ENCODE measurements around the gene CYP2R1.

CYP2R1 gene, protein sequence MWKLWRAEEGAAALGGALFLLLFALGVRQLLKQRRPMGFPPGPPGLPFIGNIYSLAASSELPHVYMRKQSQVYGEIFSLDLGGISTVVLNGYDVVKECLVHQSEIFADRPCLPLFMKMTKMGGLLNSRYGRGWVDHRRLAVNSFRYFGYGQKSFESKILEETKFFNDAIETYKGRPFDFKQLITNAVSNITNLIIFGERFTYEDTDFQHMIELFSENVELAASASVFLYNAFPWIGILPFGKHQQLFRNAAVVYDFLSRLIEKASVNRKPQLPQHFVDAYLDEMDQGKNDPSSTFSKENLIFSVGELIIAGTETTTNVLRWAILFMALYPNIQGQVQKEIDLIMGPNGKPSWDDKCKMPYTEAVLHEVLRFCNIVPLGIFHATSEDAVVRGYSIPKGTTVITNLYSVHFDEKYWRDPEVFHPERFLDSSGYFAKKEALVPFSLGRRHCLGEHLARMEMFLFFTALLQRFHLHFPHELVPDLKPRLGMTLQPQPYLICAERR

DNA sequence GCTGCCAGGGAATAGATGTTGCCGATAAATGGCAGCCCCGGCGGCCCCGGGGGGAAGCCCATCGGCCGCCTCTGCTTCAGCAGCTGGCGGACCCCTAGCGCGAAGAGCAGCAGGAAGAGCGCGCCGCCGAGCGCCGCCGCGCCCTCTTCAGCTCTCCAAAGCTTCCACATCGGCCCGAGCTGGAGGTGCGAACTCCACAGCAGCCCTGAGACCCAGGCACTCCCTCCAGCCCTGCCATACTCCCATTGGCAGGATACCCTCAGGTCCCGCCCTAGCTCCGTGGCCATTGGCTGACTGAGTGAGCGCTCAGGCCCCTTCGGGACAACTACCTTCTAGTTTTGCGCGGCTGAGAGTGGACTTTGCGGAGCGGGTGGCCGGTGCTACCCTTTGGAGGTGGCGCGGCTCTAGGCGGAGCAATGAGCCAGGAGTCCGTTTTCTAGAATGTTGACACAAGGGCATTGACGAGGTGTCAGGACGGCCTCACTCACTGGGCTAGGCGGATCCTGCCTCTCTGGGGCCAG is at the start of gene CYP2R1:
TSS of gene CYP2R1 (minus strand) at position 196 of the 521 bp plus-strand sequence. CDS start at position 170, 26 bp downstream.
- peak; percentile 97 for DNase-seq (ENCODE audit: low read depth)

DNA sequence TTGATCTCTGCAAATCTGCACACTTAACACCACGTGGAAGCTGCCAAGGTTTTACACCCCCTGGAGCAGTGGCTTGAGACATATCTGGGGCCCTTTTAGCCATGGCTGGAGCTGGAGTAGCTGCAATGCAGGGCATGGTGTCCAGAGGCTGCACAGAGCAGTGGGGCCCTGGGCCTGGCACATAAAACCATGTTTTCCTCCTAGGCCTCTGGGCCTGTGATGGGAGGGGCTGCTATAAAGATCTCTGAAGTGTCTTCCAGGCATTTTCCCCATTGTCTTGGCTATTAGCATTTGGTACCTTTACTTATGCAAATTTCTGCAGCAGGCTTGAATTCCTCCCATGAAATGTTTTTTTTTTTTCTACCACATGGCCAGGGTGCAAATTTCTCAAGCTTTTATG is 46.9 kb upstream of the CYP2R1 start:
- no peak for DNase-seq (ENCODE audit: low read depth)

DNA sequence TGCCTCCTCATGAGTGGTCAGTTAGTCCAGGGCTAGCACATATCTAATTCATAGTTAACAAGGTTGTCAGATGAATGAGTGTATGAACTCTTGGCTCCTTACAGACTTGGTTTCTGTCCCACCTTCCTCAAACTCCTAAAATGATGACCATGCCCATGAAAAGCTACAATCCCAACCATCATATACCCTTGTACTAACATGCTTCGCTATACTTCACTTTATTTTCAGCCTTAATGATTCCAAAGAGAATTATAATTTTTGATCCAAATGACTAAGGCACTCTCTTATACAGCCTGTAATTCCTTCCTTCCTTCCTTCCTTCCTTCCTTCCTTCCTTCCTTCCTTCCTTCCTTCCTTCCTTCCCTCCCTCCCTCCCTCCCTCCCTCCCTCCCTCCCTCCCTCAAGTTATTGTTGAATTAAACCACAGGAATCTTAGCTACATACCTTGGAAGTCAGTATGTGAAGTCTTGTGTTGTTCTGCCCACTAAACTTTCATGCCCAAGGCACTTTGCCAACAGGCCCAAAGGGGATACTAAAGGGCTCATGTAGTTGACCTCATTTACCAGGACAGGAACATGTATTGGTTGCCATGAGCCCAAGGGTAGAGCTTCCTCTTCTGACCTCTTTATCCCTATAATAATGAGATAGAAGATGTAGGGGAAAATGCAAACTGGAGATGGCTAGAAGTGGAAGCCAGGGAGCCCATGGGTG is 42.8 kb upstream of the CYP2R1 start:
- no peak for DNase-seq (ENCODE audit: low read depth)

DNA sequence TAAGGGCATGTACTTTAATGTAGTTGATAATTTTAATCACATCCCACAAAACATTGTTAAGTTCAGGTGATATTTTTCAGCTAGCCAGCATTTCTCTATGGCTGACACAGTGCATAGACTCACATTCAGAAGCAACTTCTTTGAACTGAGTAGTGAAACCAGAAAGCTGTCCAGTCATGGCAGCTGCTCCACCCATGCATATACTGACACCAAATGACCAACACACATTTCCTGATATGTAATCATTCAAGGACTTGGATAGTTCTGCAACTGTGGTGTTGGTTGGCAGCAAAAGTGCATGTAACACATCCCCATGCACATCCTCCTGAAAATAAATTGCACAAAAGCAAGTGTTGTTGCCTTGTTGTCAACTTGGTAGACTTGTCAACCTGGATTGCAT is 40.4 kb upstream of the CYP2R1 start:
- DNase-seq (ENCODE audit: low read depth): no peak

DNA sequence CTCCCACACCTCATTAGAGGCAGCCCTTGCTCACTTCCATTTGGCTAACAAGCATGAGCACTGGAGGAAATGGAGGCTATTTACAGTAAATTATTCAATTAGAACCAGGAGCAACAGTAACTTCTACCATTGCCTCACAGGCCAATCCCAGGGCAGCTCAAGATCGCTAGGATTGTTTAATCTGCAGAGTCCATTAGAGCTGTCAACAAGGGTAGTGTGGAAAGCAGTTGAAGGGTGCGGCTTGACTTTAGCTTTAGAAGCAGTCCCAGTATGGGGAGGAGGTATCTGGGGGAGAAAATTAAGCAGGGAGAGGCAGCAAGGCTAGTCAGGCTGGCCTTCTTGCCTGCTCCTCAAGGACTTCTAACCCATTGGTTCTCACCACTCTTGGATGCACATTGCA is 38.3 kb upstream of the CYP2R1 start:
- no peak for DNase-seq (ENCODE audit: low read depth)

DNA sequence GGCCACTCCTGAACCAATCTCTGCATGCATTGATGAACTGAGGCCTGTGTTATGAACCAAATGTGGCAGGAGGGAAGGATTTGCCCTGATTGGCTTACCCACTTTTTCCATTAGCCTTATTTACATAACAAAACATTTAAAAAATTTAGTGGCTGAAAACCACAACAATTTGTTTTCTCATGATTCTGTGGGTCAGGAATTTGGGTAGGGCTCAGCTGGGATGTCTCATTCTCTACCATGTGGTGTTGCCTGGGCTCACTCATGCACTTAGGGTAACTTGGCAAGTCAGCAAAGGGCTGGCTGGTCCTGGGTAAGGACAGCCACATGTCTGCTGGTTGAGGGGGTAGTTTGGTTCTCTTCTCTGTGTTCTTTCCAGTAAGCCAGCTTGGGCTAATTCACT is 35.1 kb upstream of the CYP2R1 start:
- DNase-seq (ENCODE audit: low read depth): peak; percentile 29

DNA sequence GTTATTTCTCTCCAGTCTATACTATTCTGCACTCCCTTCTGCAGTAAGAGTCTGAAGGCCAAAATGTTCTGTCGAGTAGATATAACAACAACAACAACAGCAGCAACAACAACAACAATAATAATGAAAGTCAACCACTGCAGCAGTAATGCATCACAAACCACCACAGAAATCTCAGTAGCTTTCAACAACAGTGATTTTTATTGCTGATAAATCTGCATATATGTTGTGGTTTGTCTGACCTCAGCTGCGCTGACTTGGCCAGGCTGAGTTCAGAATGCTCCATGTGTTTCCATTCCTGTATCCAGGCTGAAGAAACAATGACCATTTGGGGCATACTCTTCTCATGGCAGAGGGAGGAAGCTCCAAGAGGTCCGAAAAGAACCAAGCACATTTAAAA is 32.3 kb upstream of the CYP2R1 start:
- no peak for DNase-seq (ENCODE audit: low read depth)

DNA sequence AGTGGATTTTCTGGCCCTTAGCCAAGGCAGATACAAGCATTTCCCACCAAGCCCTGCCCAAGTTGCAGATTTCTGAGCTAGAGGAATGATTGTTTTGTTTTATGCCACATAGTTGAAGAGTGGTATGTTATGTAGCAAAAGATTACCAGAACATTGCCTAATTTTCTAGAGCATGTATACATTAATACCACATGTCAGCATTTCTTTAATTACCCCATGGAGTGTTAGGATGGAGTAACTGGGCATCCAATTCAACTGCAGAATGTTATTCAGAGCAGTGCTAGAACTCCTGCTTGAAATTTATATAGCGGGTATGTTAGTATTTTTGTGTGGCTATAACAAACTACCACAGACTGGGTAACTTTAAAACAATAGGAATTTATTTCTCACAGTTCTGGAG is 24.4 kb upstream of the CYP2R1 start:
- no peak for DNase-seq (ENCODE audit: low read depth)

DNA sequence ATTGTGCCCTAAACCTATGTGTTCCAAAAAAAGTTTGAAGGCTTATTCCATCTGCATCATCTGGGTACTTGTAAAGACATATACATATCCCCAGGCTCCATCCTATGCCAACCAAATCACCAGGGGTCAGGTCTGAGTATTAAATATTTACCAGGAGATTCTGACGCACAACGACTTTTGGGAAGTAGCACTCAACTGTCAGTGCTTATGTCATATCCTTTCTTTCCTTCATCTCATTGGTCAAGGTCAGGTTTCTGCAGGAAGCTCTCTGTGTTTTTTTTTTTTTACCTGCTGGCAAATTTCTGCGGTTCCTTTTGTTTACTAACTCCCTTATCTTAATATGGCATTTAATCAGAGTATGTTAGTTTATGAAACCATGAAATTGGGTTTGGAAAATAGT is 22.5 kb upstream of the CYP2R1 start:
- DNase-seq (ENCODE audit: low read depth): no peak

DNA sequence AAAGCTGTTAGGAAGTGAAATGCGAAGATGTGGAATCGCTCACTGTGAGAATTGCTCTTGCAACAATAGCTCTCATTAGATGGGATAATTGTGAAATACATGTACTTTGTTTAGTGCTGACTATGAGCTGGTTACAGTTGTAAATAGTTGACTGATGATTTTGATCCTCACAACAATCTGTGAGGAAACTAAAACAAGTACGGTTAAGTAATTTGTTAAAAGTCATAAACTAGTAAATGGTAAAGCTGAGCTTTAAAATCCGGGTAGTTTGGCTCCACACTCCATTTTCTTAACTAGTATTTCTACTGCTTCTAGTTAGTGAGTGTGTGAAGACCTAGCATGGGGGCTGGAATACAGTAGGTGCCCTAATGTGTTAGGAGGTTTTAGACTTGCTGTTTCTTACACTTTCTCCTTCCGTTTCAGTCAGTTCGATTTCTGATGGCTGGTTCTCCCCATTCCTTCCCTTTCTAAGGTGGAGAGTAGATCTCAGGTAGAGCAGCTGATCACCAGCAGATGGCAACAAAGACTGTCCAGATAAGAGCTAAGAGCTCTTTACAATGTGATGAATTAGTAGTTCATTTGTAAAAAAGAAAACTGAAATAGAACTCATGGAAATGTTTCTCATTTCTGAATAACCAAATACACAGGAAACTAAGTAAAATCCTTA is 16.3 kb upstream of the CYP2R1 start:
- DNase-seq (ENCODE audit: low read depth): peak; percentile 55

DNA sequence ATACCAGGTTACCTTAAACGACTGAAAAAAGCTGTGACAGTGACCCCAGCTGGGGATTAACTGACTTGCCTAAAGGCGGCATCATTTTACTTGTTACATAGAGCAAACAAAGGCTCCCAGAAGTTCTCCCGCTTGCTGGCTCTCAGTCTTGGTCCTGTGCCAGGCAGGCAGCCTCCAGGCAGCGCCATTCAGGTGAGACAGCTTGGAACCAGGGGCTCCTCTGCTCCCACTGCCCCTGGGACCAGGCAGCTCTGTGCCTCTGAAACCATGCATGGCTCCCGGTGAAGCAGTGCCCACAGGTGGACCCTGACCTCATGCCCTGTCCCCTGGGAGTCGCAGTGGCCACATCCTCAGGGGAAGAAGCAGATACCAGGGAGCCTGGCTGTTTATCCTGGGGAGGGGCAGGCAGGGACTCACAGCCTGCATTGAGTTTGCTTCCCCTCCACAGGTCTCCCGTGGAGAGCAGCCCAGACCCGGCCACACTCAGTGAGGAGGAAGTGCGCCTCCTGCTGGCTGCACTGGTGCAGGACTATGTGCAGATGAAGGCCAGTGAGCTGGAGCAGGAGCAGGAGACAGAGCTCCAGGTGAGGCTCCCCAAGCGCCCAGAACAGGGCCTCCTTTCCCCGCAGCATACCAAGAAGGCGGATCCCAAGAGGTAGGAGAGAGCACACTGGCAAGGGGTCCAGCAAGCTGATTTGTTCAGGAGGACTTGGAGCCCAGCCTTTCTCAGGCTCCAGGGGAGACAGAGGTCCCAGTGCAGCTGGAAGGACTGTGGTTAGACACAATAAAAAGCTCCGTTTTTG is 15.6 kb upstream of the CYP2R1 start:
- DNase-seq (ENCODE audit: low read depth): peak; percentile 48

DNA sequence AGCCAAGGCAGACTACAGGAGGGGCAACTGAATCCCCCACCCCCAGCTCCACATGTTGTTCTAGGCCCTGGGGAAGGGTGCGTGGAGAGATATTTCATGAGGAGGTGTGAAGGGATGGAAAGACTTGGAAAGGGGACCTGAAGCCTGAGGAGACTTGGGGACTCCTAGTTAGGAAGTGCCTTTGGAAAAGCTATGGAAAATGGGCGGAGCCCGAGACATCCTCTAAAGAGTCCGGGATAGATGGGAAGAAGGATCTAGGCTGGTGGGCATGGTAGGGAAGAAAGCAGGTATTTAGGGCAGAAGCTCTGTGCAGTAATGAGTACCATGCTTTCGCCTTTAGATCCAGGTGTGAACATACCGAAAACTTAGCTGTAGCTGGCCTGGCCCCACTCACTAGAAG is 15.0 kb upstream of the CYP2R1 start:
- no peak for DNase-seq (ENCODE audit: low read depth)

DNA sequence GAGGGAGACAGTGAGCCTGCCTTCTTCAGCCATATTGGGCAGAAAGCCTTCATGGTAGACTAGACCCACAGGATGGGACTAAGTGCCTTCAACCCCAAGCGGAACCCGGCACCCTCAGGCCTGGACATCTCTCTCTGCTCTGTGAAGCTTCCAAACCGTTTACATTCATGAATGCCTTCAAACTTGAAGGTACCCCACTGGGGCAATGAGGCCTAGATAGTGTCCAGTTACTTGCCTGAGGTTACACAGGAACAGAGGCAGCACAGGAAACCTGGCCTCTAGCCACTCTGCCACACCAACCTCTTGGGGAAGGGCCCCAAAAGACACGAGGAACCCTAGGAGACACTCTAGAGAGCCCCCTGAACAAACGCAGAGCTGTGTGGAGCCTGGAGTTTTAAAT is 14.5 kb upstream of the CYP2R1 start:
- no peak for DNase-seq (ENCODE audit: low read depth)

DNA sequence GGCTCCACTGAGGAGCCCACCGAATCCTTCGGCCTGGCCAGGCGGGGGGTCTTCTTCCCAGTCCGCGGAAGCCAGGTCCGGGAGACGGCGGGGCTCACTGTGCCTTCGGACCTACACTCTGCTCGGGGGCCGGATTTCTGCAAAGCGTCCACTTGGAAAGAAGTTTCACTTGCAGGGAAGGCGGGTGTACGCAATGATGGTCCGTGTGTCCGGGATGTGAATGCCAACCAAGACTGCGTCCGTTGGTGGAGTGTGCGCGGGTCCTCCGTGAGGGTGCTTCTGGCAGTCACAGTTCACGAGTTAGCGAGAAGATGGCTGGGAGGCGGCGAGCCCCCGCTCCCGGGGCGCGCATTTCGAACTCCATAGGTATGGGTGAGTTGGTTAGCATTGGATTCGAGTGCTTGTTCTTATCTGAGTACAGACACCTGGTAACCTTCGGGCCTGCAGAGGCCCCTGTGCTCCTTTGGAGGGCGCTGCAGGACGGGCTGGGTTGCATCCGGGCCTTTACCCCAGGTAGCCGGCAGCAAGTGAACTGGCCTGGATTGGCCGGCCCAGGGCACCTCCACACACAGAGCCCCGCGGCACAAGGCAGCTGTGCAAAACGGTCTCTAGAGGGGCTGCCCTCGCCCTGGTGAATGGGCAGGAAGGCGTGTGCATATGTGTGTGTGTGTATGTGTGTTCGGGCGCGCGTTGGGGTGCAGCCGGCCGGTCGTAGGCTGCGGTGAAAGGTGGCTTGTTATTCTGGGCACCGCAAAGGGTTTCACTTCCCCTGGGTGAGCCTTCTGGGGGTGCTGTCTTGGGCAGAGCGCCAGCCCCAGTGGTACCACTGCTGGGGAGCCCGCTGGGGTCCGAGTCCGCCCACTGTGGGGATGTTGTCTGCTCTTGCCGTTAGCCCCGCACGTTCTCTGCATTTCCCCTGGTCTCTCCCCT is 13.3 kb upstream of the CYP2R1 start:
- peak; percentile 41 for DNase-seq (ENCODE audit: low read depth)

DNA sequence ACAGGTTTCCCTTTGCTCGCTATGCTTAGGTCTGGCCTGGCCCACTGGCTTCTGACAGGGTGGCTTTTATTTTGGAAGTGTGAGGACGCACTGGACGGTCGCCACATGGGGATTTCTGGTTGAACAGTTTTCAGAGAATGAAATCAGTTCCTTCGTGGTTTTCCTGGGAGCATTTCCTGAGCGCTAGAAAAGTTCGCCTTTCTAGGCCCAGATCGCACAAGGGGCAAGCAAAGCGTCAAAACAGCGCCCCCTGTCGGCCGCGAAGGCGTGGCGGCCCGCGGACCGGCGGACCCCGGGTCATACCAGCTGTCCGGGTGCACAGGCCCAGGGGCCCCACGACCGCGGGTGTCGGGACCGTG is 12.7 kb upstream of the CYP2R1 start:
- DNase-seq (ENCODE audit: low read depth): peak; percentile 38

DNA sequence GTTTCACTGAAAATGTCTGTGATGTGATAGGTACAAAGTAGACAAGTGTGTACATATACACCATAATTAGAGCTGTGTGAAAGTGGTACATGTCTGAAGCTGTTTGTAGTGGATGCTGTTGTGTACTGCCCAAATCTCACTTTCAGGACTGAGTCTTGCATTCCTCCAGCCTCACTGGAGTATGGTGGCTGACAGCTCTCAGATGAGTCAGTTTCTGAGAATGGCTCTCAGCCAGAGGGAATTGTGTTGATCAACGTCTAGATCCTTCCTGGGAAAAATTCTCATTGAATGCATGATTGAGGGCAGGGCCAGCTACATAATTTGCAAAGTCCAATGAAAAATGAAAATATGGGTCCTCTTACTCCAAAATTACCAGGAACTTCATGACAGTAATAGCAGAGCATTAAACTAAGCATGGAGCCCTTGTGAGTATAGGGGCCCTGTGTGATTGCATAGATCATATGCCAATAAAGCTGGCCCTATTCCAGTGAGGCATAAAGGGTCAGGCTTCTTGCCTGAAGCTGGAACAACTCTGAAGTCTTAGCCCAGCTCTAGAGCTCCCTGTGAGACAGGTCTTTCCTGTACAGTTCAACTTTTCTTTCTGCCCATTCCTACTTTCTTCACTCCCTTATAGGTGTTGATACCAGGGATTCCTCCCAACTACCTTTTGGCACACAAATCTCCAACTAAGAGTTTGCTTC is 10.8 kb upstream of the CYP2R1 start:
- peak; percentile 75 for DNase-seq (ENCODE audit: low read depth)

DNA sequence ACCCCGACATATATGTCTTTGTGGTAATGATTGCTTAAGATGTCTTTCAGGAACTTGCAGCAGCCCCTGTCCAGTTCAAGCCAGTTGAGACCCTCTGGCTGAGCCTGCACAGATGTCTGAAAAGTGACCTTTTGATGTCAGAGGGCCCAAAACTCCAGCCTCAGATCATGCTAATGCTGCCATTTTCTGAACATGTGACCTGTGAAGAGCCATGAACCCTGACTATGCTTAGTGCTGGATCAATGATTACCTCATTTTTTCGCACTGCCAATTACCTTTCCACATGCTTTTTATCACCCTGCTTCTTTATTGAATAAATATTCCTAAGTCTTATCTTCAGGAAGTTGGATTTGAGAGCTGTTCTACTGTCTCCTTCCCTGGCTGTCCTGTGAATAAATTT is 6.9 kb upstream of the CYP2R1 start:
- no peak for DNase-seq (ENCODE audit: low read depth)

DNA sequence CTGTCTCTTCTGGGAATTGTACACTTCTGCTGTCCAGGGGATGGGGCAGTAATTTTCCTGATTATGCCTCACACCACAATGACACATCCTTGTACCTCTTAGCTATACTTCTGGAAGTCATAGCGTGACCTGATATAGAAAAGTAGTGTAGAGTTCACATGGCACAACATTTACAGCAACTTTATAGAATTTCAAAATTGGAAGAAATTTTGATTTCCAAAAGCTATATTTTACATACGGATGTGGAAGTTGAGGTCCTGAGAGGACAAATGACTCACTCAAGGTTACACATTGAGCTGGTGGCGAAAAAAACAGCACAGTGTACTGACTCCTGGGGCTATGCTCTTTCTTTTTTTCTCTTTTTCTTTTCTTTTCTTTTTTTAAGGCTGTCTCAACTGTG is 6.3 kb upstream of the CYP2R1 start:
- DNase-seq (ENCODE audit: low read depth): no peak

DNA sequence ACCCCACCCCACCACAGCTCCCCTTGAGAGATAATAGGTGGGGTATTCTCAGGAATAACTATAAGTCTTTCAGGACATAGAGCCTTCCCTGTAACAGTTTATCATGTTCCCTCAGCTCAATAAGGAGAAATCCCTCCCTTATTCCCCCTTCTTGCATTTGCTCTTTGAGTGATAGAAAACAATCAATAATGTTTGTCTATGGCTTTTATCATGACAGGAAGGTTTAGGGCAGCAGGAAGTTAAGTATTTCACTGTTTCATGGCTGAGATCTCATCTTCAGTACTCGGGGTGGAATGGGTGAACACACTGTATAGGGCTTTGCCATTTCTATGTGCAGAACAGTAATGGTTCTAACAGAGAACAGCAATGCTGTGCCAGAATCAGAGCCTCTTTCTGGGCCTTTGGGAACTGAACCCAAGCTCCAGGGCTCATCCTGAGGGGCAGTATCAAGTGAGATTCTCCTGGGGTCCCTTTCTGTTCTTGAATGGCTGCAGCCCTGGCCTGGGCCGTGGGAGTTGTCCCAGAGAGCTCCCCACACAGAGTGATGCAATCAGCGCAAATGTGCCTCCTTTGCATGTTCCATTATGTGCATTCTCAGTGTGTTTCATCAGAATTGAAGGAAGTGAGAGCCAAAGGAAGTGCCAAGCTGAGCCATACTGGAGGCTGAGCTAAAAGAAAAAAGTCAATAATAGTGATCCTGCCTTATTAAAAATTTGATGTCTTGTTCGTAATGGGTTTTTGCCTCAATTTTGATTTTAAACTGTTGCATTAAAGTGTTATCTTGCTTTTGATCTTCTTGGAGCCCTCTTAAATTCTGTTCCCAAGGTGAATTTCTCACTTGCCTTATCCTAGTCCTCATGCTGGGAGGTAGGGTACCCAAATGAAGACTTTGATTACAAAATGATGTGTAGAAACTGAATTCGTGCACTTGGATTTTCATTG is 2.9 kb upstream of the CYP2R1 start:
- DNase-seq (ENCODE audit: low read depth): peak; percentile 56
